Ishikawa (cell line): ENCODE data around the gene GHRL.

Experiments used
- MAX ChIP-seq: IDR thresholded peaks from 2 replicates; pipeline ENCODE4 v1.6.1; 2012
- REST ChIP-seq: IDR thresholded peaks from 2 replicates; pipeline ENCODE4 v1.6.1; 2012; ENCODE audit warnings: low read depth, mild to moderate bottlenecking
- TEAD4 ChIP-seq: IDR thresholded peaks from 2 replicates; pipeline ENCODE4 v1.6.1; 2012
- ZBTB7A ChIP-seq: IDR thresholded peaks from 2 replicates; pipeline ENCODE4 v1.6.1; 2012; ENCODE audit warnings: low read depth
- TF ChIP-seq, protein P1 (sequence below): IDR thresholded peaks from 2 replicates; pipeline ENCODE4 v1.6.1; 2012

GRCh38 chr3:10251006-10251405 is 41.7 kb downstream of the GHRL start:
- TF ChIP-seq ZBTB7A, result no peak
- TF ChIP-seq MAX, result no peak
- no peak for TF ChIP-seq TEAD4
- TF ChIP-seq, protein P1, sequence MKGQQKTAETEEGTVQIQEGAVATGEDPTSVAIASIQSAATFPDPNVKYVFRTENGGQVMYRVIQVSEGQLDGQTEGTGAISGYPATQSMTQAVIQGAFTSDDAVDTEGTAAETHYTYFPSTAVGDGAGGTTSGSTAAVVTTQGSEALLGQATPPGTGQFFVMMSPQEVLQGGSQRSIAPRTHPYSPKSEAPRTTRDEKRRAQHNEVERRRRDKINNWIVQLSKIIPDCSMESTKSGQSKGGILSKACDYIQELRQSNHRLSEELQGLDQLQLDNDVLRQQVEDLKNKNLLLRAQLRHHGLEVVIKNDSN, result no peak
- no peak for TF ChIP-seq REST
